BJ (cell line): ENCODE measurements around the gene ANTXR2. TPM values are rescaled to one million over a fixed set of nuclear protein-coding genes. Genes with fewer than 3 reads are reported as not detected.

ENCODE experiments used
- CTCF ChIA-PET: fragments of 350-600 bp; formaldehyde crosslinking; extraction: SDS; loops from one replicate; lab custom pipeline; 2021; ENCODE audit warnings: antibody characterized with exemption, inconsistent platforms; lab: Yijun Ruan, JAX
- POLR2A ChIA-PET: fragments of 300-600 bp; sonication (Branson Sonifier 250); formaldehyde crosslinking; extraction: SDS; loops from one replicate; lab custom pipeline; 2021; ENCODE audit warnings: antibody characterized with exemption; lab: Charles Lee
- DNase-seq: peaks from one replicate; pipeline ENCODE4 v3.0.0-alpha.2; 2011; ENCODE audit warnings: low read depth
- H3K27me3 ChIP-seq: 2 replicates; pipeline ENCODE4 v1.6.0; 2011; ENCODE audit warnings: low read length; ENCODE audit not compliant: control insufficient read depth, insufficient read depth
- H3K36me3 ChIP-seq: 2 replicates; pipeline ENCODE4 v1.5.1; 2011; ENCODE audit warnings: low read length; ENCODE audit not compliant: control insufficient read depth, insufficient read depth
- H3K4me3 ChIP-seq: 2 replicates; pipeline ENCODE4 v1.5.1; 2011; ENCODE audit warnings: low read depth, mild to moderate bottlenecking, control low read depth, low read length
- polyA plus RNA-seq: library from polyadenylated mRNA; depleted of rRNA; stranded (reverse); fragments of >200 nt; gene quantifications from 2 replicates; pipeline ENCODE4 v1.2.3, GENCODE V29; 2011
- TF ChIP-seq, protein P1 (sequence below): IDR thresholded peaks from 2 replicates; pipeline ENCODE4 v1.5.1; 2011; ENCODE audit warnings: low read depth, mild to moderate bottlenecking, control low read depth, inconsistent platforms, low read length, moderate library complexity; ENCODE audit not compliant: insufficient read depth

Gene ANTXR2
- polyA plus RNA-seq, 1 experiment, result 18.9 TPM

DNA sequence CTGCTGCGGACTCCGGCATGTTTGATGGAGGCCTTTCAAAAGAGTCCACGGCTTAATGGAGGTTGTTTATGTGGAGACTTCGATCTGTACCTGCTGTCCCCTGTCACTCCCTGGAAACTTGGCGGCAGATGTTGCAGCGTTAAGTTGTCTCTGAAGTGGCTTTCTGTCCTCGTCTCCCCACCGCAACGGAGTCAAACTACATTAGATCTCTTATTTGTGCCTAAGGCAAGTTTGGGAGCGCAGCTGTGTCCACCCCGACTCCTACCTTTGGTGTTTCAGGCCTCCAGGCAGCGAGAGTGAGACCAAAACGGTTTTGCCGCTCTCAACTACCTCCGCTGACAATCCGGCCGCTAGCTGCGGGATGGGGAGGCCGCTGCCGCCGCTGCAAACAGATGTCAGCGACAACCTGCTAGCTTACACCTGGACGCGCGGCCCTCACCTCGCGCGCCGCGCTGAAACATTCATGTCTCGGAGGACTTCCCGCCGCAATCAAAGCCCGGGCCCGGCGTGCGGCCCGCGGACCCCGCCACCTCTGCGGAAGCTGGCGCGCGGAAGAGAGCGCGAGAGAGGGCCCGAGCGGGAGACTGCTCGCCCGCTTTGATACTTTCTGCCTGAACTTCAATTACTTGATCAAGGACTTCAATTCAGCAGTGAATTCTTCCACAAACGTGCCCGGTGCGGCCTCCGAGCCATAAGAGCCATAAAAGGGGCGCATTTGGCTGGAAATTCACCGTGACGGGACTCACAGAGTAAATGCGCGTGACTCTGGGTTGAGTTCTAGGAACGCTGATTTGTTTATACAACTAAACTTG, 108.4 kb downstream of the ANTXR2 start:
- Histone ChIP-seq H3K36me3 (peaks cover 3% of the 10 kb centered on the region; the same call in 1 of the 2 replicates), H3K4me3 (no peak overlapping the region), H3K27me3 (no peaks in the 10 kb centered on the region)
- no peak for DNase-seq
- ChIA-PET CTCF (no interaction called here), POLR2A (no interaction called here)
- TF ChIP-seq, protein P1, sequence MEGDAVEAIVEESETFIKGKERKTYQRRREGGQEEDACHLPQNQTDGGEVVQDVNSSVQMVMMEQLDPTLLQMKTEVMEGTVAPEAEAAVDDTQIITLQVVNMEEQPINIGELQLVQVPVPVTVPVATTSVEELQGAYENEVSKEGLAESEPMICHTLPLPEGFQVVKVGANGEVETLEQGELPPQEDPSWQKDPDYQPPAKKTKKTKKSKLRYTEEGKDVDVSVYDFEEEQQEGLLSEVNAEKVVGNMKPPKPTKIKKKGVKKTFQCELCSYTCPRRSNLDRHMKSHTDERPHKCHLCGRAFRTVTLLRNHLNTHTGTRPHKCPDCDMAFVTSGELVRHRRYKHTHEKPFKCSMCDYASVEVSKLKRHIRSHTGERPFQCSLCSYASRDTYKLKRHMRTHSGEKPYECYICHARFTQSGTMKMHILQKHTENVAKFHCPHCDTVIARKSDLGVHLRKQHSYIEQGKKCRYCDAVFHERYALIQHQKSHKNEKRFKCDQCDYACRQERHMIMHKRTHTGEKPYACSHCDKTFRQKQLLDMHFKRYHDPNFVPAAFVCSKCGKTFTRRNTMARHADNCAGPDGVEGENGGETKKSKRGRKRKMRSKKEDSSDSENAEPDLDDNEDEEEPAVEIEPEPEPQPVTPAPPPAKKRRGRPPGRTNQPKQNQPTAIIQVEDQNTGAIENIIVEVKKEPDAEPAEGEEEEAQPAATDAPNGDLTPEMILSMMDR, result no peak

DNA sequence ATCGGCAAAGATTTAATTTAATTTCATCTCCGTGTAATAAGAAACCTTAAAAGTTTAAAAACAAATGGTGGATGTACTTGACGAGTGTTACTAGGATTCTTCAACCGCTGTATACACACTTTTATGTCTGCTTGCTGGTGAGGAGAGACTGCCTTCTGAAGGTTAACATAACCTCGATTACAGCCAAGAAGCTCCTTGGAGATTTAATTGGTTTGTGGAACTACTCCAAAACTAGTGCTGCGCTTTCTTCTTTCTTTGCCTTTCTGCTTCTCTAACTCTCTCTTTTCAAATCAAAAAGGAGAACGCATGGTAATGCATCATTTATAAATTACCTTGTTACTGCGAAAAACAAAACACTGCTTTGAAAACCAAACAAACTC, 109.0 kb downstream of the ANTXR2 start:
- Histone ChIP-seq H3K36me3 (peaks cover 3% of the 10 kb centered on the region; the same call in 1 of the 2 replicates), H3K27me3 (no peaks in the 10 kb centered on the region), H3K4me3 (no peak overlapping the region)
- CTCF ChIA-PET, result no interaction called here
- POLR2A ChIA-PET, result no interaction called here
- TF ChIP-seq, protein P1, result no peak
- no peak for DNase-seq

DNA sequence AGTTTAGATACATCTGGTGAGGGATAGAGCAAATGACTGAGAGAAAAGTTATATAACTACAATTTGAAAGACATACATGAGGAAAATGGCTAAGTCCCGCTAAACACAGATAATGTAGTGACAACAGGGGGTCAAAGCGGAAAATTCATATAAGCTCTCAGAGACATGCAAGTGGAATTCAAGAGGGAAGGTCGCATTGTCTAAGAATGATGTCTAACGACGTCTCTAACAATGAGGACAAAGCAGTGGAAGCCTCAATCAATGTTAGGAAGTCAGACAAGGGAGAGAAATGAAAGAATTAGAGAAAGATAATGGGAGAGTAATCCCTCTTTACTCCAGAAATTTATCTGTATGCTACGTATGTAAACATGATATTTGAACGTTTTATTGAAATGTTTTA, 113.4 kb downstream of the ANTXR2 start:
- Histone ChIP-seq H3K36me3 (peaks cover 3% of the 10 kb centered on the region; the same call in 1 of the 2 replicates), H3K4me3 (no peak overlapping the region), H3K27me3 (no peaks in the 10 kb centered on the region)
- CTCF ChIA-PET, result no interaction called here
- DNase-seq, result no peak
- TF ChIP-seq, protein P1, result no peak
- POLR2A ChIA-PET, result interaction anchor here (0.6 kb wide), 1 partner anchor 368 kb away, joined by 4 read pairs; no protein-coding TSS in a partner anchor

DNA sequence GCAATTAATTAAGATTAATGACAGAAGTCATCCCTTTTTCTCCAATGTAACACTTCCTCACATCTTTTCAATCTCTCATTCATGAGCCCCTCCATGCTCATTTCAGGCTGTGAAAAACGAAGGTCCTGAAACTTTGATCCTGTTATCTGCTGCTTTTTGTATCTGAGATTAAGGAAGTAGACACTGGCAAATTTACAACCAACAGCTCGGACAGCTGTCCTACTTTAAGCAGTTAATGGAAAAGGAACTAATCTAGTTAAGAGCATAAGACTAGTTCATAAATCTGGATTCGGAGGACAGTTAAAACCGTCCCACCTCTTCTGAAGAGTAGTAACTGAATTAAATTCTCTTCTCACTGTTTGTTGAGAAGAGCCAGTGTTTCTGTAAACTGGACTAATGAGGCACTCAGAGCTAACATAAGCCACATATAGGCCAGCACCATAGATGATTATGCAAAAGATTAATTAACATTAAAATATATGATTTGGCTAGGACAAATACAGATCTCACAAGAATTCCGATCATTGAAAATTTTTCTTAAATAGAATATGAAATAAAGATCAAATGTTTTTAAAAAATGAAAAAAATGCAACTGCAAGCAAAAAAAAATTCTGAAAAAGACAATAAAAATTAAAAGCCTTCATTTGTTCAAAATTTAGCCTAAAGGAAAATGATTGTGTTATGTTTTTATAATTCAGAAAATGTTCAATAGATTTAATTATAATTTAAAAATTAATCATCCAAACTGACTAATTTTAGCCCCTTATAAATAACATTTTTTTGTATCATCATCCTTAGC, 114.4 kb downstream of the ANTXR2 start:
- Histone ChIP-seq H3K4me3 (no peak overlapping the region), H3K36me3 (no peaks in the 10 kb centered on the region), H3K27me3 (no peaks in the 10 kb centered on the region)
- DNase-seq, result no peak
- TF ChIP-seq, protein P1, result no peak
- POLR2A ChIA-PET, result no interaction called here
- CTCF ChIA-PET, result no interaction called here

DNA sequence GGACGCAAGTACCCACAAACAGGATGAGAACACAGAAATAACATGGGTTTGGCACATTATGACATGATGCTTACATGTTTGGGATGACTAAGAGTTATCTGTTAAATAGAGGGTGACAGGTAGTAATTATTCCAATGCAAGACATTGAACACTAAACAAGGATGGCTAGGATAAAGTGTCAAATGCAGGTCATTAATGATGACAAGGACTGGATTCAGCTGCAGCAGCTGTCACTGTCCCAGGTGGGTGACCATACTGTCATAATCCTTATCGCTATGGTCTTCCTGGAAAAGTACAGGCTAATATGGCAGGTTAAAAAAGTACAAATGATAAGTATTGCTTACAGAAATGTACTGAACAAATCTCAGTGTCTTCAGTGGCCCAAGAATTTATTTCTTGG, 123.9 kb downstream of the ANTXR2 start:
- ChIA-PET POLR2A (no interaction called here), CTCF (no interaction called here)
- Histone ChIP-seq H3K4me3 (no peak overlapping the region), H3K27me3 (no peaks in the 10 kb centered on the region), H3K36me3 (no peaks in the 10 kb centered on the region)
- DNase-seq, result no peak
- TF ChIP-seq, protein P1, result no peak
